ENCODE data around the gene CRYBB3.
"Not testable (repeated sequence)": the region's sequence is repeated elsewhere in the genome, so short reads cannot be mapped to it uniquely, and the experiment has no call there.

The CRYBB3 gene

DNA sequence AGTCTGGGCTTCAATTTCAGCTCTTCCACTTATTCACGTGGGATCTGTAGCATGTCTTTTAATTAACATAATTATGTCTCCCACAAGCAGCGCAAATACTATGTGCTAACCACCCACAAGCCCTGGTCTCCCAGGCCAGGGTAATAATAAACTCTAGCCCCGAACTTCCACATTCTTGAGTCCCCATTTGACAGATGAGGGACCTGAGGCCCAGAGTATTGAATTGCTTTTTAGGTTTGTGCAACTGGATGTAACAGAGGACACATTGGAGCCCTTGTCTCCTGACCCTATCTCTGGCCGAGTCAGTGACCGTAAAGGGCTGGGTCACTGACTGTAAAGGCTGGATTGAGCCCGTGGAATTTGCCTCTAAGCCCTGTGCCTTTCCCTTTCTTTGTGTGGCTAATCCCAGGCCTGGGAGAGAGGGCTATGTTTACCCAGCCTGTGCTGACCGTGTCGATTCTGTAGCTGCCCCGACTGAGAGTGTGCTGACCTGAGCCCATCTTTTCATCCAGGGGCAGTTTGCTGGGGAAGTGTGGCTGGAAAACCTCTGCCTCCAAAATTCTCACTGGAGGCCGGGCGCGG lies 23.7 kb downstream of the CRYBB3 start:
- H3K4me3 ChIP-seq (ENCODE audit: low read length in 2 of 2) = no peak overlapping the region

GRCh38 chr22:25228822-25229221 lies 29.2 kb downstream of the CRYBB3 start:
- no peaks in the 10 kb centered on the region for H3K9me3 ChIP-seq (ENCODE audit: control insufficient read depth in 2 of 2, low read length in 2 of 2)
- no peak overlapping the region for H3K27ac ChIP-seq (ENCODE audit: low read length)
- H3K4me1 ChIP-seq (ENCODE audit: control insufficient read depth, insufficient read depth, low read length) = no peaks in the 10 kb centered on the region
- H3K4me3 ChIP-seq (ENCODE audit: low read length in 2 of 2) = no peak overlapping the region
- peaks cover 3 to 5% of the 10 kb centered on the region in 2 donors for H3K27me3 ChIP-seq (ENCODE audit: control insufficient read depth in 1 of 2, insufficient read depth in 2 of 2, low read length in 2 of 2)
- no peak overlapping the region for H3K9ac ChIP-seq (ENCODE audit: low read length in 2 of 2)
- no peaks in the 10 kb centered on the region for H3K36me3 ChIP-seq (ENCODE audit: control insufficient read depth in 2 of 2, insufficient read depth in 2 of 2, low read length in 2 of 2)

More for the DNA sequence above, 23.7 kb downstream of the CRYBB3 start:
- Histone ChIP-seq H3K9ac (ENCODE audit: low read length in 2 of 2) (no peak overlapping the region), H3K27ac (ENCODE audit: low read length) (no peak overlapping the region), H3K27me3 (ENCODE audit: control insufficient read depth in 1 of 2, insufficient read depth in 2 of 2, low read length in 2 of 2) (peaks cover 6 to 7% of the 10 kb centered on the region in 2 donors), H3K36me3 (ENCODE audit: control insufficient read depth in 2 of 2, insufficient read depth in 2 of 2, low read length in 2 of 2) (no peaks in the 10 kb centered on the region), H3K4me1 (ENCODE audit: control insufficient read depth, insufficient read depth, low read length) (no peaks in the 10 kb centered on the region), H3K9me3 (ENCODE audit: control insufficient read depth in 2 of 2, low read length in 2 of 2) (no peaks in the 10 kb centered on the region)

DNA sequence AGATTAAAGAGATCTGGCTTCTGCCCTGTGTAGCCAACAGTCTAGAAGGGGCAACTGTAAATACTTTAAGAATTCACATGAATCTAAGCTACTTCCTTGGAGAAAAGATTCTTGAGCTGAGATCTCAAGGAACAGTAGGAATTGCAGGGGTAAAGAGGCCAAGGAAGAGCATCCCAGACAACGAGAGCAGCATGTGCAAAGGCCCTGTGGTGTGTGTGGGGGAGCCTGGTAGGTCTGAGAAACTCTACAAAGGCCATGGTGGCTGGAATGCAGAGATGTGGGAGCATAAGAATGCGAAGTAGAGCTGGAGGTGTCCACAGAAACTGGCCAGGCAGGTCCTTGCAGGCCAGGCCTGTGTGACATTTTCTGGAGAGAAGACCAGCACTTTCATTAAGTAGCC lies 31.1 kb downstream of the CRYBB3 start:
- not testable (repeated sequence) for H3K4me3 ChIP-seq (ENCODE audit: low read length in 2 of 2); H3K27me3 ChIP-seq (ENCODE audit: control insufficient read depth in 1 of 2, insufficient read depth in 2 of 2, low read length in 2 of 2); H3K36me3 ChIP-seq (ENCODE audit: control insufficient read depth in 2 of 2, insufficient read depth in 2 of 2, low read length in 2 of 2); H3K9me3 ChIP-seq (ENCODE audit: control insufficient read depth in 2 of 2, low read length in 2 of 2); H3K9ac ChIP-seq (ENCODE audit: low read length in 2 of 2); H3K27ac ChIP-seq (ENCODE audit: low read length); H3K4me1 ChIP-seq (ENCODE audit: control insufficient read depth, insufficient read depth, low read length)

GRCh38 chr22:25232301-25232700 lies 32.6 kb downstream of the CRYBB3 start:
- Histone ChIP-seq H3K36me3 (ENCODE audit: control insufficient read depth in 2 of 2, insufficient read depth in 2 of 2, low read length in 2 of 2) (no peaks in the 10 kb centered on the region), H3K4me1 (ENCODE audit: control insufficient read depth, insufficient read depth, low read length) (no peaks in the 10 kb centered on the region), H3K9ac (ENCODE audit: low read length in 2 of 2) (no peak overlapping the region), H3K9me3 (ENCODE audit: control insufficient read depth in 2 of 2, low read length in 2 of 2) (no peaks in the 10 kb centered on the region), H3K27me3 (ENCODE audit: control insufficient read depth in 1 of 2, insufficient read depth in 2 of 2, low read length in 2 of 2) (peaks cover 6 to 11% of the 10 kb centered on the region in 2 donors), H3K27ac (ENCODE audit: low read length) (no peak overlapping the region), H3K4me3 (ENCODE audit: low read length in 2 of 2) (no peak overlapping the region)

- peaks cover 8 to 11% of the 10 kb centered on the region in 2 donors for H3K27me3 ChIP-seq (ENCODE audit: control insufficient read depth in 1 of 2, insufficient read depth in 2 of 2, low read length in 2 of 2)
- not testable (repeated sequence) for H3K27ac ChIP-seq (ENCODE audit: low read length)
Observed at GRCh38 chr22:25233706-25234105, 34.0 kb downstream of the CRYBB3 start.

GRCh38 chr22:25235547-25236290 lies 36.1 kb downstream of the CRYBB3 start:
- H3K27me3 ChIP-seq (ENCODE audit: control insufficient read depth in 1 of 2, insufficient read depth in 2 of 2, low read length in 2 of 2) = peaks cover 8 to 11% of the 10 kb centered on the region in 2 donors
- H3K4me1 ChIP-seq (ENCODE audit: control insufficient read depth, insufficient read depth, low read length) = no peaks in the 10 kb centered on the region
- no peaks in the 10 kb centered on the region for H3K36me3 ChIP-seq (ENCODE audit: control insufficient read depth in 2 of 2, insufficient read depth in 2 of 2, low read length in 2 of 2)
- no peaks in the 10 kb centered on the region for H3K9me3 ChIP-seq (ENCODE audit: control insufficient read depth in 2 of 2, low read length in 2 of 2)
- H3K9ac ChIP-seq (ENCODE audit: low read length in 2 of 2) = no peak overlapping the region
- no peak overlapping the region for H3K4me3 ChIP-seq (ENCODE audit: low read length in 2 of 2)
- H3K27ac ChIP-seq (ENCODE audit: low read length) = no peak overlapping the region

More at GRCh38 chr22:25233706-25234105, 34.0 kb downstream of the CRYBB3 start:
- not testable (repeated sequence) for H3K36me3 ChIP-seq (ENCODE audit: control insufficient read depth in 2 of 2, insufficient read depth in 2 of 2, low read length in 2 of 2); H3K4me1 ChIP-seq (ENCODE audit: control insufficient read depth, insufficient read depth, low read length); H3K9me3 ChIP-seq (ENCODE audit: control insufficient read depth in 2 of 2, low read length in 2 of 2); H3K9ac ChIP-seq (ENCODE audit: low read length in 2 of 2); H3K4me3 ChIP-seq (ENCODE audit: low read length in 2 of 2)

DNA sequence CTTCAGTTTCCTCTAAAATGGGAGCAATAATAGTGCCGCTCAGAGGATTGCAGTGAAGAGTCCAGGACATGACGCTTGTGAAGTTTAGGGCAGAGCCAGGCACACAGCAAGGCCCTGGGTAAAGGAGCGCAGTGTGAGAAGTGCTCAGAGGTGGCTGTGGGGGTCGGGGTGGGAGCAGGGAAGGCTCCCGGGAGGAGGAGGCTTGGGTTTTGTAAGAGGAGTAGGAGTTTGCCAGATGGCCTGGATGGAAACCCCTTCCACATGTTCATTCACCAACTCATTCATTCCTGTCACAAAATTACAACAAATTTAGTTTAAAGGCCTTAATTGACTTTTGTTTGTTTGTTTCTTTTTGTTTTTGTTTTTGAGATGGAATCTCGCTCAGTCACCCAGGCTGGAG lies 36.8 kb downstream of the CRYBB3 start:
- Histone ChIP-seq H3K36me3 (ENCODE audit: control insufficient read depth in 2 of 2, insufficient read depth in 2 of 2, low read length in 2 of 2) (no peaks in the 10 kb centered on the region), H3K27ac (ENCODE audit: low read length) (no peak overlapping the region), H3K4me3 (ENCODE audit: low read length in 2 of 2) (no peak overlapping the region), H3K9me3 (ENCODE audit: control insufficient read depth in 2 of 2, low read length in 2 of 2) (no peaks in the 10 kb centered on the region), H3K4me1 (ENCODE audit: control insufficient read depth, insufficient read depth, low read length) (no peaks in the 10 kb centered on the region), H3K9ac (ENCODE audit: low read length in 2 of 2) (no peak overlapping the region), H3K27me3 (ENCODE audit: control insufficient read depth in 1 of 2, insufficient read depth in 2 of 2, low read length in 2 of 2) (peaks cover 8 to 11% of the 10 kb centered on the region in 2 donors)

DNA sequence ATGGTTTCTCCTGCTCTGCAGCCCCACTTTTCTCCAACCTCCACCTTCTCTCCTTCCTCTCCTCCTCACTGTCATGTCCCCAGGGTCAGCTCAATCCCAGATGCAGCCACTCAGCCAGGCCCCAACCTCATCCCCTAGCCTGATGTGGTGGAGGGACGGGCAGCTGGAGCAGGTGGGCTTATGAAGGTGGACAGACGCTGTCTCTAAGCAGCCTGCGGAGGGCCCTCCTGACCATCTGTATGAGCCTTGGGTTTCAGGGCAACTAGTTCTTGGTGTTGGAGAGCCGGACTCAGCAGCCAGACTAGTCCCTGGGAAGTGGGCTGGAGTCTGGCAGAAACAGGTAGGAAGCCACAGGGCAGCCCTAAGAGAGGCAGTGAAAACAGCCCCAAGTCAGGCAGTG lies 37.8 kb downstream of the CRYBB3 start:
- peaks cover 8% of the 10 kb centered on the region in 2 donors for H3K27me3 ChIP-seq (ENCODE audit: control insufficient read depth in 1 of 2, insufficient read depth in 2 of 2, low read length in 2 of 2)
- H3K4me3 ChIP-seq (ENCODE audit: low read length in 2 of 2) = no peak overlapping the region
- H3K9me3 ChIP-seq (ENCODE audit: control insufficient read depth in 2 of 2, low read length in 2 of 2) = no peaks in the 10 kb centered on the region
- no peak overlapping the region for H3K27ac ChIP-seq (ENCODE audit: low read length)
- no peaks in the 10 kb centered on the region for H3K4me1 ChIP-seq (ENCODE audit: control insufficient read depth, insufficient read depth, low read length)
- no peak overlapping the region for H3K9ac ChIP-seq (ENCODE audit: low read length in 2 of 2)
- H3K36me3 ChIP-seq (ENCODE audit: control insufficient read depth in 2 of 2, insufficient read depth in 2 of 2, low read length in 2 of 2) = no peaks in the 10 kb centered on the region

DNA sequence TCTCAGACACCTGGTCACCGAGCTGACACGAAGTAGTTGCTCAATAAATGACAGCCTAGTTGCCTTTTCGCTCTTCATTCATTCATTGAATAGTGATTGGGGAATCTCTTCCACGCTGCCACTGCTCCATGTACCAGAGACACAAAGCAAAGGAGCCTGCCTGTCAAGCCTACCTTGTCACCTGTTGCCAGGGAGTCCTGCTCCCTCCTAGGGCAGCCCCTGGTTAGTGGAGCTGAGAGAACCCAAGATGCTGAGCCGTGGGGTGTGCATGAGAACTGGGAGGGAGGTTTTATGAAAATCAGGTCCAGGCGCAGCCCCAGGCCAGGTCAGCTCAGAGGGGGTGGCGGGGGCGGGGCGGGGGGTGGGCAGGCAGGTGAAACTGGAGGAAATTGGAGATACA lies 38.4 kb downstream of the CRYBB3 start:
- H3K27me3 ChIP-seq (ENCODE audit: control insufficient read depth in 1 of 2, insufficient read depth in 2 of 2, low read length in 2 of 2); H3K4me3 ChIP-seq (ENCODE audit: low read length in 2 of 2); H3K9ac ChIP-seq (ENCODE audit: low read length in 2 of 2); H3K36me3 ChIP-seq (ENCODE audit: control insufficient read depth in 2 of 2, insufficient read depth in 2 of 2, low read length in 2 of 2); H3K9me3 ChIP-seq (ENCODE audit: control insufficient read depth in 2 of 2, low read length in 2 of 2); H3K27ac ChIP-seq (ENCODE audit: low read length); H3K4me1 ChIP-seq (ENCODE audit: control insufficient read depth, insufficient read depth, low read length): not testable (repeated sequence)

GRCh38 chr22:25255169-25255568 lies 55.5 kb downstream of the CRYBB3 start:
- H3K9me3 ChIP-seq (ENCODE audit: control insufficient read depth in 2 of 2, low read length in 2 of 2); H3K27ac ChIP-seq (ENCODE audit: low read length); H3K27me3 ChIP-seq (ENCODE audit: control insufficient read depth in 1 of 2, insufficient read depth in 2 of 2, low read length in 2 of 2); H3K36me3 ChIP-seq (ENCODE audit: control insufficient read depth in 2 of 2, insufficient read depth in 2 of 2, low read length in 2 of 2); H3K9ac ChIP-seq (ENCODE audit: low read length in 2 of 2); H3K4me1 ChIP-seq (ENCODE audit: control insufficient read depth, insufficient read depth, low read length); H3K4me3 ChIP-seq (ENCODE audit: low read length in 2 of 2): not testable (repeated sequence)

Measured in stomach smooth muscle (tissue), 2 donors.